ENCODE results near the gene SNUPN.
A peak's percentile ranks its signal among the peaks of the same experiment; 100 is the strongest.

Gene SNUPN

DNA sequence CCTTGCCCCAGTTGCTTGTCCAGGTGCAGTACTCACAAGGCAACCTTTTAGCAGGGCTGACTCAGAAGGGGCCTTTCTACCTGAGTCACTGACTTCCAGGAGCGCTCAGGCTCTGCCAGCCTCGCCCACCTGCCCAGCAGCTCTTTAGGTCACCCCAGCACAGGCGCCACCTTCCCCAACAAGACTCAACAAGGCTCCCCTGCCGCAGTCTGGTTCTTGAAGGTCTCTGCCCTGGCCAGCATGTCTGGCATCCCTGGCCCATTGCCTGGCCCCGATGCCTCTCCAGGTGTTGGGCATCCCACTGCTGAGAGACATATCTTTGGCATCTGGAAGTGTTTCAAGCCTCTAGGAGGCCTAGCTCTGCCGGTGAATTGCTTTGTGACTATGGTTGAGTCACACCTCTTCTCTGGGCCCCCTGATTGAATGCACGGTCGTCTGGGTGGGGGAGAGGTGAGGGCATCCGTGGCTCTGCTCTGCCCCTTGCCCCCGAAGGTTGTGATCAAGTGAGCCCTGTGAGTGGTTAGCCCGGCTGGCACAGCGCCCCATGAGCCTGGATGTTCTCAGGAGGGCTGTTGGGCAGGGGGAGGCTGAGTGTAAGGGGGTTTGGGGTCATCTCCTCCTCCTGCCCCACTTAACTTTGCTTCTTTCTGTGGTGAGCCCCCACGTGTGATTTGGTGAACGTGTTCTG, 43.8 kb upstream of the SNUPN start:
- H3K27ac ChIP-seq, result peak overlapping the region in 1 of 2 donors; percentile 95
- DNase-seq (ENCODE audit: low spot score), result no peak
- TF ChIP-seq, protein P1, sequence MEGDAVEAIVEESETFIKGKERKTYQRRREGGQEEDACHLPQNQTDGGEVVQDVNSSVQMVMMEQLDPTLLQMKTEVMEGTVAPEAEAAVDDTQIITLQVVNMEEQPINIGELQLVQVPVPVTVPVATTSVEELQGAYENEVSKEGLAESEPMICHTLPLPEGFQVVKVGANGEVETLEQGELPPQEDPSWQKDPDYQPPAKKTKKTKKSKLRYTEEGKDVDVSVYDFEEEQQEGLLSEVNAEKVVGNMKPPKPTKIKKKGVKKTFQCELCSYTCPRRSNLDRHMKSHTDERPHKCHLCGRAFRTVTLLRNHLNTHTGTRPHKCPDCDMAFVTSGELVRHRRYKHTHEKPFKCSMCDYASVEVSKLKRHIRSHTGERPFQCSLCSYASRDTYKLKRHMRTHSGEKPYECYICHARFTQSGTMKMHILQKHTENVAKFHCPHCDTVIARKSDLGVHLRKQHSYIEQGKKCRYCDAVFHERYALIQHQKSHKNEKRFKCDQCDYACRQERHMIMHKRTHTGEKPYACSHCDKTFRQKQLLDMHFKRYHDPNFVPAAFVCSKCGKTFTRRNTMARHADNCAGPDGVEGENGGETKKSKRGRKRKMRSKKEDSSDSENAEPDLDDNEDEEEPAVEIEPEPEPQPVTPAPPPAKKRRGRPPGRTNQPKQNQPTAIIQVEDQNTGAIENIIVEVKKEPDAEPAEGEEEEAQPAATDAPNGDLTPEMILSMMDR (IDR thresholded peaks at IDR 0.05), result no peak
- H3K4me3 ChIP-seq, result no peak overlapping the region

DNA sequence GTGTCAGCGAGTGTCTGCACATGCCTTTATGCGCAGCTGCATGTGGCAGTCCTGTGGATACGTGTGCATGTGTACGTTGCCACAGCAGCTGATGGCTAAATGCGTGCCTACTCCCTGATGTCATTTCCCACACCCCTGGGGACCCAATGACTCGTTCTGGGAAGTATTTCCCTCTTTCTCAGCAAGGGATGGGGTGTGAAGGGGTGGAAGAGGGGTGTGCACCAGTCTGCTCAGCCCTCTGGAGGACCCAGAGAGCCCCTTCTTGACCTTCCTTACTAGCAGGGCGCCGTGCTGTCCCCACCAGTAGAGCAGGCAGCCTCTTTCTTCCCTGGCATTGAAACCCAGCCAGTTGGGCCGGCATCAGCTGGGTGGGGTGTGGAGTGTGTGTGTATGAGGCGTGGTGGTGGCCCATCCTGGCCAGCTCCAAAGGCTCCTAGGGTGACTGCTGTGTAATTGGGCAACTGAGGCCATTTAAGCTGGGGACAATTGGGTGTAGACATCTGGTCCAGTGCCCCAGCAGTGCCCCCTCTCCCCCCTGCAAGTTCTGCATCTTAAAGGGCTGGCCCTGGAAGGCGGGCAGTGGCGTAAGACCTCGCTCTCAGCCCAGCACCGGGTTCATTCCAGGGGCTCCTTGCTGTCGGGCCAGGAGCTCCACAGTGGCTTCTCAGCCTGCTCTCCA, 41.4 kb upstream of the SNUPN start:
- DNase-seq (ENCODE audit: low spot score), result peak; percentile 95
- peak overlapping the region; percentile 86 to 93 for H3K27ac ChIP-seq
- TF ChIP-seq, protein P1 (IDR thresholded peaks at IDR 0.05), result no peak
- peak overlapping the region; percentile 34 for H3K4me3 ChIP-seq

DNA sequence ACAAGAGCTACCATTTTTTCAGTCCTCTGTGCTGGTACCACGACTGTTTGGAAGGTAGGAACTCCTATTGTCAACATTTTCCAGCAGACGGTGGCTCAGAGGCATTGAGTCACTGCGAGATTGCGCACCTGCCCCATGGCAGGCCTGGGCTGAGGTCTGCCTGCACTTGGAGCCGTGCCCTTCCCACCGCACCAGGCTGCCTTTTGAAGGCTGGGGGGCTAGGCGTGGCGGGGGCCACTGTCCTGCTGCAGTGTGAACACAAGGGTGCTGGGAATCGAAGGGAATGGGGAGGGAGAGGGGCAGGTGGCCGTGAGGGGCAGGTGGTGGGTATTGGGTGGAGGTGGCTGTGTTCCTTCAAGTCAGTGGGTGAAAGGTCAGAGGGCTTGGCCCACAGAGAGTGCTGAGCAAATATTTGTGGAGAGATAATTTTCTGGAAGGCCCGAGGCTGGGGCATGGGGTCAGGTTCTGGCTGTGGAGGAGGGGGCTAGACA, 38.5 kb upstream of the SNUPN start:
- Histone ChIP-seq H3K4me3 (no peak overlapping the region), H3K27ac (peak overlapping the region; percentile 12 to 93)
- no peak for DNase-seq (ENCODE audit: low spot score)
- TF ChIP-seq, protein P1 (IDR thresholded peaks at IDR 0.05), result no peak

DNA sequence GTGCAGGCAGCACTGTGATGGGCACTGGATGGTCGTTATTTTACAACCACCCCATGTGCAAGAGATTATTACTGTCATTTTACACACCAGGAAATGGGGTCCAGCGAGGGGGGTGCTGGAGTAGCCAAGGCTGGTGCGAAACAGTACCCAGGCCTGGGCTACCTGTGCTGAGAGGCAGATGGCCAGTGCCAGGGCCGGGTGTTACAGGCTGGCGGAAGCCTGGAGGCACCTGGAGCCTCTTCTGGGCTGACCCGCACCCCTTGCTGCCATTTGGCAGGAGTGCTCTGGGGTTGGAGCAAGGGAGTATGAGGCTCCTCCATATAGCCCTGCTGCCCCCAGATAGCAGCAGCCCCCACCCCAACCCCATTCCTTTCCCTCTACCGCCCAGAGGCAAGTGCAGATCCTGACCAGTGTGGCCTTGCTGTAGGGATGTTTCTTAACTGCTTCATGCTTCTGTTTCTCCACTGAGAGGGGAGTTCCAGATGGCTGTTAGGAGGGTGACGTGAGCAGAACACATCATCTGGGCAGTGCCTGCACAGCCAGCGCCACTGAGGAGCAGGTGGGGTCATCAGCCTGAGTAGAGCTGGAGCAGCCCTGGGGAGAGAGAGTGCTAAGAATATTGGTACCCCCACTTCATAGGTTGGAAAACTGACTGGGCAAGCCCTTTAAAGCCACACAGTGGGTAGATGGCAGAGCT, 37.4 kb upstream of the SNUPN start:
- TF ChIP-seq, protein P1 (IDR thresholded peaks at IDR 0.05), result no peak
- Histone ChIP-seq H3K27ac (peak overlapping the region; percentile 88 to 93), H3K4me3 (no peak overlapping the region)
- no peak for DNase-seq (ENCODE audit: low spot score)

DNA sequence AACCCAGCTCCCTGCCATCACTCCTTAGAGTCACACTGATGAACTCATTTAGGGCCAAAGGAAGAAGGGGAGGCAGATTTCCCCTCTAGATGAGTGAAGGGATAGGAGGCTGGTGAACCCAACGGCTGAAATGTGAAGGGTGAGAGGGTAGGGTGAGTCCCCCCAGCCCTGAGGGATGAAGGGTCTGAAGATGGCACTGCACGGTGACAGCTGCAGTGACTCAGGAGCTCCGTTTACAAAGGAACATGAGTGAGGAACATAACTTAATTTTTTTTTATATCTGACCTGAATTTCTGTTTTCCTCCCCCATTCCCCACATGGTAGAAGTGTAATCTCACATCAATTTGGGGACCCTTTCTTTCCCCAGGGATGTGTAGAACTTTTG, 36.2 kb upstream of the SNUPN start:
- TF ChIP-seq, protein P1 (IDR thresholded peaks at IDR 0.05), result no peak

DNA sequence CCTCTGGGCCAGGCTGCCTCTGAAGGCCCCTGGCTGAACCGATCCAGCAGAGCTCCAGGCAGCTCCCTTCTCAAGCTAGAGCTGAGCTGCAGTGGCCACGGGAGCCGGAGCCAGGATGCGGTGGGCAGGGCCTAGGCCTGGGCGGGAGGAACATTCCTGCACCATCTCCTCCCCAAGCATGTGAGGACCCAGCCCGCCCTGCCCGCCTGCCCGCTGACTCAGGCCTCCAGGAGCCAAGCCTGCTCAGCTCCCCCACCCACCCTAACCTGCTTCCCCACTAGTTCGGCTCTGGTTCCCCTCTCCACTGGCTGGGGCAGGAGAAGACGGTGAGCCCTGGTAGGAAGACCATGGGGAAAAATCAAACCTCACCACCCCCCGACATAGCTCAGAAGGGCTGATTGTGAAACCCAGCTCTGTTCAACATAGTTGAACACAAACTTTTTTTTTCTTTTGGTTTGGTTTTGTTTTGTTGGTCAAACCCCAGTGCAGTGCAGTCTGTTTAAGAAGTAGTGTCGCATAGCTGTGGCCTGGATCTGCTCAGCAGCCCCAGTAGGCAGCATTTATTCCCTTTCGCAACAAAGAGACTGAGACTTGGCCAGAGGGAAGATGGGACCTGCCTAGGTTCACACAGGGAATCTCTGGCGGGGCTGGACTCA, 35.7 kb upstream of the SNUPN start:
- peak; percentile 97 for DNase-seq (ENCODE audit: low spot score)
- peak overlapping the region; percentile 38 for H3K4me3 ChIP-seq
- TF ChIP-seq, protein P1 (IDR thresholded peaks at IDR 0.05), result no peak

More for the DNA sequence above, 36.2 kb upstream of the SNUPN start:
- no peak for DNase-seq (ENCODE audit: low spot score)
- Histone ChIP-seq H3K27ac (peak overlapping the region; percentile 88 to 93), H3K4me3 (peak overlapping the region; percentile 38)

More for the DNA sequence above, 35.7 kb upstream of the SNUPN start:
- peak overlapping the region; percentile 88 to 93 for H3K27ac ChIP-seq

Data from coronary artery (tissue), 2 donors.